ENCODE results near the gene RNF123. TPM values are rescaled to one million over a fixed set of nuclear protein-coding genes. Genes with fewer than 3 reads are reported as not detected.

RNF123 gene
- 23.2 TPM for total RNA-seq

- no peak for DNase-seq
Measured at GRCh38 chr3:49689046-49689907, at the start of gene RNF123, which contains the start of gene MST1. Gene RNF123, plus strand, starts transcription at chr3:49689557. Its CDS starts 1,609 bp downstream, at chr3:49691166. Gene MST1, minus strand, starts transcription at chr3:49689474. Its CDS starts 783 bp downstream, at chr3:49688691.

- no peak for DNase-seq
Measured at GRCh38 chr3:49641292-49641691, 48.1 kb upstream of the RNF123 start.

- DNase-seq: no peak
Measured at GRCh38 chr3:49641921-49642707, 47.2 kb upstream of the RNF123 start.

- no peak for DNase-seq
Measured at GRCh38 chr3:49642708-49643145, 46.6 kb upstream of the RNF123 start.

GRCh38 chr3:49644684-49645083 is 44.7 kb upstream of the RNF123 start:
- no peak for DNase-seq

GRCh38 chr3:49646236-49646635 is 43.1 kb upstream of the RNF123 start:
- DNase-seq: no peak

- no peak for DNase-seq
Measured at GRCh38 chr3:49647741-49648140, 41.6 kb upstream of the RNF123 start.

GRCh38 chr3:49648354-49649019 is 40.9 kb upstream of the RNF123 start:
- no peak for DNase-seq

GRCh38 chr3:49649576-49649975 is 39.8 kb upstream of the RNF123 start:
- DNase-seq: no peak

- DNase-seq: no peak
Measured at GRCh38 chr3:49650177-49650576, 39.2 kb upstream of the RNF123 start.

GRCh38 chr3:49650637-49651036 is 38.7 kb upstream of the RNF123 start:
- no peak for DNase-seq

- no peak for DNase-seq
Measured at GRCh38 chr3:49652218-49652902, 37.0 kb upstream of the RNF123 start.

- DNase-seq: no peak
Measured at GRCh38 chr3:49652903-49653415, 36.4 kb upstream of the RNF123 start.

- no peak for DNase-seq
Measured at GRCh38 chr3:49653621-49654020, 35.7 kb upstream of the RNF123 start.

- DNase-seq: no peak
Measured at GRCh38 chr3:49654176-49654825, 35.1 kb upstream of the RNF123 start.

GRCh38 chr3:49654955-49655556 is 34.3 kb upstream of the RNF123 start:
- DNase-seq: no peak

- DNase-seq: no peak
Measured at GRCh38 chr3:49655731-49656285, 33.5 kb upstream of the RNF123 start.

- DNase-seq: no peak
Measured at GRCh38 chr3:49656541-49657112, 32.7 kb upstream of the RNF123 start.

- DNase-seq: no peak
Measured at GRCh38 chr3:49657208-49657915, 32.0 kb upstream of the RNF123 start.
